Ishikawa (cell line): ENCODE data around the gene TMEM131.

Source experiments
- CEBPB ChIP-seq: IDR thresholded peaks from 2 replicates; pipeline ENCODE4 v1.6.1; 2012
- CREB1 ChIP-seq: IDR thresholded peaks from 2 replicates; pipeline ENCODE4 v1.6.1; 2012; ENCODE audit warnings: low read depth
- EGR1 ChIP-seq: IDR thresholded peaks from 2 replicates; pipeline ENCODE4 v1.6.1; 2012
- EP300 ChIP-seq: IDR thresholded peaks from 2 replicates; pipeline ENCODE4 v1.6.1; 2012; ENCODE audit warnings: borderline replicate concordance
- FOXM1 ChIP-seq: IDR thresholded peaks from 2 replicates; pipeline ENCODE4 v1.6.1; 2012; ENCODE audit warnings: low read depth, borderline replicate concordance
- NFIC ChIP-seq: IDR thresholded peaks from 2 replicates; pipeline ENCODE4 v1.6.1; 2012
- RAD21 ChIP-seq: IDR thresholded peaks from 2 replicates; pipeline ENCODE4 v1.6.1; 2012; ENCODE audit warnings: low read depth
- TAF1 ChIP-seq: IDR thresholded peaks from 2 replicates; pipeline ENCODE4 v1.6.1; 2012; ENCODE audit warnings: low read depth, mild to moderate bottlenecking
- TCF12 ChIP-seq: IDR thresholded peaks from 2 replicates; pipeline ENCODE4 v1.6.1; 2012; ENCODE audit warnings: low read depth
- TEAD4 ChIP-seq: IDR thresholded peaks from 2 replicates; pipeline ENCODE4 v1.6.1; 2012
- USF1 ChIP-seq: IDR thresholded peaks from 2 replicates; pipeline ENCODE4 v1.6.1; 2012
- YY1 ChIP-seq: IDR thresholded peaks from 2 replicates; pipeline ENCODE4 v1.6.1; 2012; ENCODE audit warnings: low read depth
- ZBTB7A ChIP-seq: IDR thresholded peaks from 2 replicates; pipeline ENCODE4 v1.6.1; 2012; ENCODE audit warnings: low read depth
- TF ChIP-seq, protein P1 (sequence below): IDR thresholded peaks from 2 replicates; pipeline ENCODE4 v1.6.1; 2012
- TF ChIP-seq, protein P2 (sequence below): IDR thresholded peaks from 2 replicates; pipeline ENCODE4 v1.6.1; 2012; ENCODE audit warnings: low read depth, mild to moderate bottlenecking

Gene TMEM131

GRCh38 chr2:97788986-97789644 is 206.6 kb downstream of the TMEM131 start:
- TF ChIP-seq NFIC (no peak), RAD21 (no peak), YY1 (no peak), EGR1 (no peak), TAF1 (no peak)

DNA sequence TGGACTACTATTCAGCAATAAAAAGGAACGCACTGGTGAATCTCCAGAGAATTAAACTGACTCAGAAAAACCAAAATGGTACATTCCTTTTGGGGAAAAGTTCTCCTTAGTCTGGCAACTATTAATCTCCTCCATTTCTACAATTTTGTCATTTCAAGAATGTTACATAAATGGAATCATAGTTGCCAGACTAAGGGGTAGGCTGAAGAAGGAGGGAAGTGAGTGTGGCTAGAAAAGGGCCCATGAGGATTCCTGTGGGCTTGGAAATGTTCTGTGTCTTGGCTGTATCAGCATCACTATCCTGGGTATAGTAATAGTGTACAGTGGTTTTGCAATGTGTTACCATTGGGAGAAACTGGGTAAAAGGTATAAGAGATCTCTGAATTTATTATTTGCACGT is 209.9 kb downstream of the TMEM131 start:
- no peak for TF ChIP-seq TEAD4
- TF ChIP-seq TCF12: no peak
- TF ChIP-seq, protein P1, sequence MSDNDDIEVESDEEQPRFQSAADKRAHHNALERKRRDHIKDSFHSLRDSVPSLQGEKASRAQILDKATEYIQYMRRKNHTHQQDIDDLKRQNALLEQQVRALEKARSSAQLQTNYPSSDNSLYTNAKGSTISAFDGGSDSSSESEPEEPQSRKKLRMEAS: no peak
- no peak for TF ChIP-seq NFIC

DNA sequence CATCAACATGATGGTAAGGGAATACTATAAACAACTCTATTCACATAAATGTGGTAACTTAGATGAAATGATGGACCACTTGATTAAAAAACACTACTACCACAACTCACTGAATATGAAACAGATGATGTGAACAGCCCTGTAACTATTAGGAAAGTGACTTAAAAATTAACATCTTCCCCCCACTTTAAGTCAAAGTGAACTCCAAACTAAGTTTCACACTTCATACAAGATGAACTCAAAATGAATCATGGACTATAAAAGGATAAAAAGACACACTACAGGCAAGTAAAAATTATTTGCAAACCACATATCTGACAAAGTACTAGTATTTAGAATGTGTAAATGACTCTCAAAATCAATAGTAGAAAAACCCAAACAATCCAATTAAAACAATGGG is 210.8 kb downstream of the TMEM131 start:
- TF ChIP-seq ZBTB7A: no peak
- TF ChIP-seq, protein P1: no peak
- TF ChIP-seq, protein P2, sequence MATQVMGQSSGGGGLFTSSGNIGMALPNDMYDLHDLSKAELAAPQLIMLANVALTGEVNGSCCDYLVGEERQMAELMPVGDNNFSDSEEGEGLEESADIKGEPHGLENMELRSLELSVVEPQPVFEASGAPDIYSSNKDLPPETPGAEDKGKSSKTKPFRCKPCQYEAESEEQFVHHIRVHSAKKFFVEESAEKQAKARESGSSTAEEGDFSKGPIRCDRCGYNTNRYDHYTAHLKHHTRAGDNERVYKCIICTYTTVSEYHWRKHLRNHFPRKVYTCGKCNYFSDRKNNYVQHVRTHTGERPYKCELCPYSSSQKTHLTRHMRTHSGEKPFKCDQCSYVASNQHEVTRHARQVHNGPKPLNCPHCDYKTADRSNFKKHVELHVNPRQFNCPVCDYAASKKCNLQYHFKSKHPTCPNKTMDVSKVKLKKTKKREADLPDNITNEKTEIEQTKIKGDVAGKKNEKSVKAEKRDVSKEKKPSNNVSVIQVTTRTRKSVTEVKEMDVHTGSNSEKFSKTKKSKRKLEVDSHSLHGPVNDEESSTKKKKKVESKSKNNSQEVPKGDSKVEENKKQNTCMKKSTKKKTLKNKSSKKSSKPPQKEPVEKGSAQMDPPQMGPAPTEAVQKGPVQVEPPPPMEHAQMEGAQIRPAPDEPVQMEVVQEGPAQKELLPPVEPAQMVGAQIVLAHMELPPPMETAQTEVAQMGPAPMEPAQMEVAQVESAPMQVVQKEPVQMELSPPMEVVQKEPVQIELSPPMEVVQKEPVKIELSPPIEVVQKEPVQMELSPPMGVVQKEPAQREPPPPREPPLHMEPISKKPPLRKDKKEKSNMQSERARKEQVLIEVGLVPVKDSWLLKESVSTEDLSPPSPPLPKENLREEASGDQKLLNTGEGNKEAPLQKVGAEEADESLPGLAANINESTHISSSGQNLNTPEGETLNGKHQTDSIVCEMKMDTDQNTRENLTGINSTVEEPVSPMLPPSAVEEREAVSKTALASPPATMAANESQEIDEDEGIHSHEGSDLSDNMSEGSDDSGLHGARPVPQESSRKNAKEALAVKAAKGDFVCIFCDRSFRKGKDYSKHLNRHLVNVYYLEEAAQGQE: no peak
- TF ChIP-seq FOXM1: no peak
- no peak for TF ChIP-seq USF1
- no peak for TF ChIP-seq YY1
- no peak for TF ChIP-seq RAD21

GRCh38 chr2:97781981-97782380 is 213.8 kb downstream of the TMEM131 start:
- TF ChIP-seq TAF1 (no peak), TCF12 (no peak), EGR1 (no peak), NFIC (no peak), YY1 (no peak), TEAD4 (no peak), ZBTB7A (no peak), RAD21 (no peak), FOXM1 (no peak), EP300 (no peak), CREB1 (no peak)
- TF ChIP-seq, protein P1: no peak
- TF ChIP-seq, protein P2: no peak

DNA sequence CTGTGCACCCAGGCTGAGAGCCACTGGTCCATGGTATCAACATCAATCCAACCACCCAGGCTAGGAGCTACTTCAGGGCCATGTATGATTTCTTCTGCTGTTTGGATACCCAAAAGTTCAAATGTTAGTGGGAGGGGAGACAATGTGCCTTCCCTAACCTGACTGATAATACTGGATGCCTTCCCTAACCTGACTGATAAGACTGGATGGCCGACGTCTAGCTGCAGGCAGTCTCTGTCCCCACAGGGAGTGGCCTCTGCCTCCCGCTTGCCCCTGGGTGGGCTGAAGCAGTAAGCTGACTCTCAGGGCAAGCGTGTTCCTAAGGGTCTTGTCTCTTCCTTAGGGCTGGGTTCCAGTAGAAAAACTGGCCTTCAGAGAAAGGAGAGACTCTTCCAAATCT is 216.6 kb downstream of the TMEM131 start:
- TF ChIP-seq YY1 (no peak), TAF1 (no peak), USF1 (no peak), CEBPB (no peak), EP300 (no peak), TCF12 (no peak), RAD21 (no peak), CREB1 (no peak)
- TF ChIP-seq, protein P1: no peak

DNA sequence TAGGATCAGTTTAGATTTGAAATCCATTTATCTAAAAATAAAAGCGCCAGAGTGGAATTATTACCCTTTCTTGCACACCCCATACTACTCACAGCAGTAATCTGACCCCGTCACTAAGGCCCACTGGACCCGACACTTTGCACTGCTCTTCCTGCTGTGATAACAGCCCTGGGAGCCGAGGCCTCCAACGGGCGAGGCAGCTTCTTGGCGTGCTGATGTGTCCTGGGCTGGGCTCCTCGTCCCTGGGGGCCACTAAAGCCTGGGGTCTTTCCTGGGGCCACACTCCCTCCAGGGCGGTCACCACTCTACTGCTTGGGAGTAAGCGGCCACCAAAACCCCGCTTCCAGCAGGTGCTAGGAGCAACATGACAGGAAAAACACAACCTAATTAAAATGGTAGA is 220.7 kb downstream of the TMEM131 start:
- TF ChIP-seq RAD21 (no peak), TAF1 (no peak), NFIC (no peak), FOXM1 (no peak), EP300 (no peak)
- TF ChIP-seq, protein P1: no peak
- TF ChIP-seq, protein P2: no peak
